GM13976 (cell line): ENCODE results near the gene CLMN.
A peak's percentile ranks its signal among the peaks of the same experiment; 100 is the strongest.

Source experiments
- DNase-seq: peaks from one replicate; pipeline ENCODE4 v3.0.0; 2012; ENCODE audit warnings: low spot score
- CTCF ChIP-seq: IDR thresholded peaks from 2 replicates; pipeline ENCODE4 v1.5.1; 2012; ENCODE audit warnings: borderline replicate concordance, mild to moderate bottlenecking; ENCODE audit not compliant: insufficient read depth; ENCODE audit errors: extremely low read depth, missing control alignments, control extremely low read depth
- in situ Hi-C: fragments of 300-500 bp; cut with MboI; formaldehyde crosslinking; loops from one replicate; pipeline ENCODE4 v1.12.0; 2022; ENCODE audit warnings: low sequenced_read_pairs, mixed read lengths, inconsistent platforms; ENCODE audit not compliant: unreplicated experiment

Gene CLMN

DNA sequence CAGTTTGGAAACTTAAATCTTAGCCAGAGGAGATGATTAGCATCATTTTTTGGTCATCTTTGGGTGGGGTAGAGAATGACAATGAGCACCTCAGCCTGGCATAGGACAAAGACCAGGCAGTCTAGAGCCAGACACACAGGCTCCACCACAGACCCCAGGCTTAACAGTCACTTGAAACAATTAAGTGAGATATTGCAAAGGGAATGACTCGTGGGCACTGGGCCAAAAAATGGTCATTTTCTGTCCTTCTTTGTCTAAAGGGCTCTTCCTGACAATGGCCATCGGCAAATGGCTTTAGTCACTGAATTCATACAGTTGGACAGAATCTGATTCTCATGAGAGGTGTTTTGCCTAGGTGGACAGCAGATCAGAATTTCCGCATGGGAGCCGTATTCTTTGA, 84.4 kb downstream of the CLMN start:
- in situ Hi-C loops, result no loop called here
- no peak for TF ChIP-seq CTCF

GRCh38 chr14:95234426-95234825, 85.3 kb downstream of the CLMN start:
- in situ Hi-C loops, result no loop called here
- no peak for TF ChIP-seq CTCF

More for the DNA sequence above, 84.4 kb downstream of the CLMN start:
- DNase-seq, result no peak

GRCh38 chr14:95233702-95234241, 85.9 kb downstream of the CLMN start:
- DNase-seq, result peak; percentile 84
- TF ChIP-seq CTCF, result no peak
- in situ Hi-C loops, result no loop called here

More at GRCh38 chr14:95234426-95234825, 85.3 kb downstream of the CLMN start:
- no peak for DNase-seq

DNA sequence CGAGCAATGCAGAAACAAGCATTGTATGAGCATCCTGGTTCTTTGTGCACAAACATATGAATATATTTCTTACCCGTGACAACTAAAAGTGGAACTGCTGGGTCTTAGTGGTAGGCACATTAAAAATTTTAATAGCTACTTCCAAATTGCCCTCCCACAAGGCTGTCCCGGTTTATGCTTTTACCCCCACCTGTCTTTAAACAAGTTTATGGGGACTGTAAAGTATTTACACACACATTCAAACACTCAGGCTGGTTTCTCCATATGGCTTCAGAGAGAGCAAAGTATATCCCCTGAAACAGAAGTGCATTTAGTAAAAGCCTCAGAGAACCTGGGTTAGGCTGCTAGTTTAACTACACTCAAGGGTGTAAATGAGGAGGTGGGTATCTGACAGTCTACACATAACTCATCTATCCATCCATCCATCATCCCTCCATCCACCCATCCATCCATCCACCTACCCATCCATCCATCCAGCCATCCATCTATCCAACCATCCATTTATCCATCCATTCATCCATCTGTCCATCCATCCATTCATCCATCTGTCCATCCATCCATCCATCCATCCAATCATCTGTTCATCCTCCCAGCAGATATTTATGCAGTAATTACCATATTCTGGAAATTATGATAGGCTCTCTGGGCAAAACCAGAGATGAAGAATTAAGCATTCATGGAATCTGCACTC, 86.7 kb downstream of the CLMN start:
- TF ChIP-seq CTCF, result no peak
- in situ Hi-C loops, result no loop called here
- no peak for DNase-seq

DNA sequence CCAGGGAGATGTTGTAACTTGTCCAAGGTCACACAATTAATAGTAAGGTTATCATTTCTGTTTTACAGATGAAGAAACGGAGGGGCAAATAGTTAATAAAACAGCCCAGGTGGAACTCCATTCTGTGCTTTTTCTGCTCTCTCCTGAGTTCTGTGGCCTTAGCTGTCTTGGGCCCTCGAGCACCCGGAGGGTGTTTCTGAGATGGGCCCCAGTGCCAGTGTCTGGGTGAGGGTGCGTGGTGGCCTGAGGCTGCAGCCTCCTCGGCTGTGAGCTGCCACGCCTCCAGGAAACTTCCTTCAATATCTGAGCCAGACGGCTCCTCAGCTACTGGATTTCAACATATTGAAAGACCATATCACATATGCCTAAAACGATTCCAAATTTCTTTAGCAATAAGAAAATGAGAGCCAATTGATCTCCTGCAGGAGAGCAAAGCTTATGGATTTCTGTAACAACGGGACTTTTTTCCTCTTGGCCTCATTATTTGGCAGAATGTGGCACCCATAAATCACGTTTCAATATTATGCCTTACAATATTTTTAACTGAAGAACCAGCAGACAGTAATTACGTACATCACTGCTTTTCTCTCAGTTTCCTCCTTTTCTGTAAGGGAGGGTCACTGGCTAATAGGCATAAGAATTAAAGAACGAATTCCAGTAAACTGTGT, 87.6 kb downstream of the CLMN start:
- no peak for DNase-seq
- in situ Hi-C loops, result no loop called here
- TF ChIP-seq CTCF, result no peak

- in situ Hi-C loops, result no loop called here
- no peak for TF ChIP-seq CTCF
- no peak for DNase-seq
These were observed 90.0 kb downstream of the CLMN start for GRCh38 chr14:95229749-95230148.

GRCh38 chr14:95228240-95228639, 91.5 kb downstream of the CLMN start:
- in situ Hi-C loops, result no loop called here
- DNase-seq, result no peak
- no peak for TF ChIP-seq CTCF
